Activated T-helper 2 cell treated with anti-CD3 and anti-CD28 coated beads, Interferon-gamma antibody, Interleukin-2, Interleukin-4, amounts not matched to agents 10 μg/mL and 5 μg/mL and 100 μg/mL, durations not matched to agents 14 hours and 24 hours and 36 hours (primary cell): ENCODE measurements around the gene OR4C45. TPM values are rescaled to one million over a fixed set of nuclear protein-coding genes. Genes with fewer than 3 reads are reported as not detected.
"Not testable (repeated sequence)": the region's sequence is repeated elsewhere in the genome, so short reads cannot be mapped to it uniquely, and the experiment has no call there.

Experiments
- DNase-seq: peaks from one replicate; pipeline ENCODE4 v3.0.0; 2021; ENCODE audit warnings: low spot score
- H3K27ac Mint-ChIP-seq: one replicate; pipeline ENCODE4 v1.8.0; 2021; ENCODE audit warnings: mixed read lengths
- H3K27me3 Mint-ChIP-seq: one replicate; pipeline ENCODE4 v1.8.0; 2021; ENCODE audit warnings: low read depth, mixed read lengths
- H3K36me3 Mint-ChIP-seq: one replicate; pipeline ENCODE4 v1.8.0; 2021; ENCODE audit warnings: low read depth, mixed read lengths
- H3K4me1 Mint-ChIP-seq: one replicate; pipeline ENCODE4 v1.8.0; 2021; ENCODE audit warnings: low read depth, mixed read lengths
- H3K4me3 Mint-ChIP-seq: one replicate; pipeline ENCODE4 v1.8.0; 2021; ENCODE audit warnings: low read depth, mild to moderate bottlenecking, moderate library complexity, mixed read lengths
- H3K9me3 Mint-ChIP-seq: one replicate; pipeline ENCODE4 v1.8.0; 2021; ENCODE audit warnings: mixed read lengths
- intact Hi-C: fragments of 100-400 bp; cut with micrococcal nuclease; formaldehyde crosslinking; loops from one replicate; pipeline ENCODE4 v1.15.1; 2023
- total RNA-seq: library from RNA; stranded (reverse); gene quantifications from 2 replicates; pipeline ENCODE4 v1.2.3, GENCODE V29; 2022

The OR4C45 gene
- not detected in 2 replicates for total RNA-seq

DNA sequence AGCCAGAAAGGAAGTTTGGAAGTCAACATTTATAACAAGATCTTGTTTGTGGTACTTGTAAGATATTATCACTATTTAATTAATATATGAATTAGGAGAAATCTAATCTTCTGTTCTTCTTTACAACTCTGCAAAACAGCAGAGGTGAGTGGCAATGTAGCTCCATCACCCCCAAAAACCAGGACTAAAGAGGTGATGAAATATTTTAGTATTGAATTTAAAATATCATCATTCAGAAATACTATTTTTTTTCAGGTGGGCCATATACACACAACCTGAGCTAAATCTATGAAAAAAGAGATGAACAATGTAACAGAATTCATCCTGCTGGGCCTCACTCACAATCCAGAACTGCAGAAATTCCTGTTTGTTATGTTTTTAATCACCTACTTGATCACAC, at the start of gene OR4C45:
OR4C45 (plus strand) TSS at position 301 of the 400 bp plus-strand sequence.
- no peaks in the 10 kb centered on the region for H3K27me3 Mint-ChIP-seq
- no peaks in the 10 kb centered on the region for H3K36me3 Mint-ChIP-seq
- no peak within 1 kb of the TSS for H3K4me3 Mint-ChIP-seq
- no peak for DNase-seq
- H3K4me1 Mint-ChIP-seq: no peaks in the 10 kb centered on the region
- no peak within 1 kb of the TSS for H3K27ac Mint-ChIP-seq
- intact Hi-C loops: no loop called here
- peaks cover 43% of the 10 kb centered on the region for H3K9me3 Mint-ChIP-seq

DNA sequence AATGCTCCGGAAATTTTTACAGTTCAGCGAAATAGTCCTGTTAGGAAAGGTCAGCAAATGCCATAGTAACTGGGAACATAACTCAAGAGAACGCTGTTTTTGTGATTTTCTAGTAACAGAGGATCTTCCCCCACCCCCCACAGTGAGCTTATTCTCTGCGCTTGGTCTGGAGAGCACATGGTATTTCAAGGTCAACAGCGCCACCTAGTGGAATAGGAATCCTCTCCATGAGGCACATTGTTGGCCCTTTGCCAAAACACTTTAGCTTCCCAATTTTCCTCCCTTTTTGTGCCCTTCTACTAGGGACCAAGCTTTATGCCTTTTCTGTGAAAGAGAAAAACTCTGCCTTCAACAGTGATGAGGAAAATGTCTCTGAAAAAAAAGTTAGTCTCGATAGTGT, 37.1 kb upstream of the OR4C45 start:
- no peak for DNase-seq
- intact Hi-C loops: no loop called here

DNA sequence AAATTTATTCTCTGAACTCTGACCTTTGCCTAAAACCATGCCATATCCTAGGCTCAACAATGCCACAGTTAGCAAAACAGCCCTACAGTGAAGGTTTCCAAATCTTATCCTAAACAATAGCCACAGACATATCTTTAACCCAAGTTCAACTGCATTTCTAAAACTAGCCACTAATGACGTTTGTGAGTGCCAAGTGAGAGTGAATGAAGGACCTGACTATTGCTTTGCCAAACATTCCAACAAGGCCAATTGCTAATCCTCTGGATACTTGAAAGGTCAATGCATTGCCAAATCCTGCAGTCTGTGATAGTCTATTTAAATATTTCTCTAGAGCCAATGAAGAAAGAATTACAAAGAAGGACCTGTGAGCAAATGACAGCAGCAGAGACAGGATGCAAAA, 2.5 kb upstream of the OR4C45 start:
- Mint-ChIP-seq H3K27ac (no peak overlapping the region), H3K27me3 (no peaks in the 10 kb centered on the region), H3K4me1 (no peaks in the 10 kb centered on the region), H3K9me3 (peaks cover 51% of the 10 kb centered on the region), H3K36me3 (no peaks in the 10 kb centered on the region), H3K4me3 (no peak overlapping the region)
- DNase-seq: no peak
- intact Hi-C loops: no loop called here

More for the DNA sequence above, 37.1 kb upstream of the OR4C45 start:
- H3K9me3 Mint-ChIP-seq: peaks cover 6% of the 10 kb centered on the region
- H3K4me3 Mint-ChIP-seq: no peak overlapping the region
- H3K27ac Mint-ChIP-seq: no peak overlapping the region
- H3K36me3 Mint-ChIP-seq: no peaks in the 10 kb centered on the region
- no peaks in the 10 kb centered on the region for H3K27me3 Mint-ChIP-seq
- no peaks in the 10 kb centered on the region for H3K4me1 Mint-ChIP-seq

DNA sequence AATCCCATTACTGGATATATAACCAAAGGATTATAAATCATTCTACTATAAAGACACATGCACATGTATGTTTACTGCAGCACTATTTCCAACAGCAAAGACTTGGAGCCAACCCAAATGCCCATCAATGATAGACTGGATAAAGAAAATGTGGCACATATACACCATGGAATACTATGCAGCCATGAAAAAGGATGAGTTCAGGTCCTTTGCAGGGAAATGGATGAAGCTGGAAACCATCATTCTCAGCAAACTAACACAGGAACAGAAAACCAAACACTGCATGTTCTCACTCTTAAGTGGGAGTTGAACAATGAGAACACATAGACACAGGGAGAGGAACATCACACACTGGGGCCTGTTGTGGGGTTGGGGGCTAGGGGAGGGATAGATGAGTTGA, 3.6 kb downstream of the OR4C45 start:
- DNase-seq, H3K27ac Mint-ChIP-seq, H3K4me1 Mint-ChIP-seq, H3K4me3 Mint-ChIP-seq, H3K36me3 Mint-ChIP-seq, intact Hi-C loops, H3K27me3 Mint-ChIP-seq: not testable (repeated sequence)
- peaks cover 45% of the 10 kb centered on the region for H3K9me3 Mint-ChIP-seq

DNA sequence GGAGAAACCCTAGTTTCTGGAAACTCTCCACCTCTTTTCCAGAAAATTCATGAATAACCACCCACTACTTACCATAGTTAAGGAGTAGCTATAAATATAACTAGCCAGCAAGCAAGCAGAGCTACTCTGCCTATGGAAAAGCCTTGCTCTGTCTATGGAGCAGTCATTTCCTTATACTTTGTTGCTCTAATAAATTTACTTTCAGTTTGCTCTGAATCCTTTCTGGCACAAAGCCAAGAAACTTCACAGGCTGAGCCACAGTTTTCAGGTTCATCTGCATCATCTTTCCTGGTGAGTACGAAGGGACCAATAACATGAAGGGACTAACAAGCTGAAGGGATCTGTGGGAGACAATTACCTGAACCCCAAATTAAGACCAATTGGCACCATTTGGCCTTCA, 4.6 kb downstream of the OR4C45 start:
- intact Hi-C loops: no loop called here
- Mint-ChIP-seq H3K27ac (no peak overlapping the region), H3K27me3 (no peaks in the 10 kb centered on the region)

DNA sequence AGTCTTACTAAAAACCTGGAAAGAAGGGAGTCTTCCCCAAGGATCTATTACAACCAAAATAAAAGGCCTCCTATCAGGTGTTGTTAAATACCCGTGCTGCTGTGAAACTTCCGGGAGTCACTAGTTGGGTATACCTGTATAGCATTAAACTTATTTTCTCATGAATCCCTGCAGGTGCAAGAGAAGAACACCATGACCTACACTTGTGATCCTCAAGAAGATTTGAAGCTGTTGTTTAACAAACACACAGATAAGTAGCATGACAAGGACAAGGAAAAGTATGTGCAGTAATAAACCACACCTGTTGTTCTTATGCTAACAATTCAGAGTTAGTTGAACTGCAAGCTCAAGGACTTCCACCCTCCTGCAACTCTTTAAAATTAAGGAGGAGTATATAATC, 12.0 kb downstream of the OR4C45 start:
- no peak overlapping the region for H3K4me3 Mint-ChIP-seq
- peaks cover 20% of the 10 kb centered on the region for H3K9me3 Mint-ChIP-seq
- H3K36me3 Mint-ChIP-seq: no peaks in the 10 kb centered on the region
- no peak for DNase-seq
- intact Hi-C loops: no loop called here
- H3K4me1 Mint-ChIP-seq: no peaks in the 10 kb centered on the region
- H3K27me3 Mint-ChIP-seq: no peaks in the 10 kb centered on the region
- no peak overlapping the region for H3K27ac Mint-ChIP-seq

More for the DNA sequence above, 4.6 kb downstream of the OR4C45 start:
- Mint-ChIP-seq H3K4me3 (no peak overlapping the region), H3K9me3 (peaks cover 44% of the 10 kb centered on the region), H3K36me3 (no peaks in the 10 kb centered on the region), H3K4me1 (no peaks in the 10 kb centered on the region)
- DNase-seq: no peak

DNA sequence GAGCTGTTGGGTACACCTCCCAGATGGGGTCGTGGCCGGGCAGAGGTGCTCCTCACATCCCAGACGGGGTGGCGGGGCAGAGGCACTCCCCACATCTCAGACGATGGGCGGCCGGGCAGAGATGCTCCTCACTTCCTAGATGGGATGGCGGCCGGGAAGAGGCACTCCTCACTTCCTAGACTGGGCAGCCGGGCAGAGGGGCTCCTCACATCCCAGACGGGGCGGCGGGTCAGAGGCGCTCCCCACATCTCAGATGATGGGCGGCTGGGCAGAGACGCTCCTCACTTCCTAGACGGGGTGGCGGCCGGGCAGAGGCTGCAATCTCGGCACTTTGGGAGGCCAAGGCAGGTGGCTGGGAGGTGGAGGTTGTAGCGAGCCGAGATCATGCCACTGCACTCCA, 30.4 kb downstream of the OR4C45 start:
- H3K4me1 Mint-ChIP-seq, H3K27me3 Mint-ChIP-seq, H3K36me3 Mint-ChIP-seq, intact Hi-C loops, H3K4me3 Mint-ChIP-seq, H3K27ac Mint-ChIP-seq, DNase-seq: not testable (repeated sequence)
- H3K9me3 Mint-ChIP-seq: peaks cover 24% of the 10 kb centered on the region

DNA sequence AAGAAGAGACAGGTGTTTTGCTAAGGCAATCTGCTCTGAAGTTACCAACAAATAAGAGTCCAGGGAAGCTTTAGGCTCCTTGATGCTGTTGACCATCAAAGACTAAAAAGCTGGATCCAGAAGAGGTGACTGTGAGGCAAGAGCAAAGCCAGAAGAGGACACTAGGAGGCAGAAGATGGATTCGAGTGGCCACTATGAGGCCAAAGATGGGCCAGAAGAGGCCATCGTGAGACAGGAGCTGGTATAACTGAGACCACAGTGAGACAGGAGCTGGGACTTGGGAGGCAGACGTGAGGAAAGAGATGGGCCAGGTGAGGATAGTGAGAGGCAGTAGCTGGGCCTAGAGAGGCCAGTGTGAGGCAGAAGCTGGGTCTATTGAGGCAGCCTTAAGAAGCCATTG, 37.7 kb downstream of the OR4C45 start:
- no peaks in the 10 kb centered on the region for H3K4me1 Mint-ChIP-seq
- H3K27me3 Mint-ChIP-seq: no peaks in the 10 kb centered on the region
- H3K4me3 Mint-ChIP-seq: no peak overlapping the region
- intact Hi-C loops: no loop called here
- no peaks in the 10 kb centered on the region for H3K36me3 Mint-ChIP-seq
- H3K27ac Mint-ChIP-seq: no peak overlapping the region
- H3K9me3 Mint-ChIP-seq: peaks cover 70% of the 10 kb centered on the region
- DNase-seq: no peak

DNA sequence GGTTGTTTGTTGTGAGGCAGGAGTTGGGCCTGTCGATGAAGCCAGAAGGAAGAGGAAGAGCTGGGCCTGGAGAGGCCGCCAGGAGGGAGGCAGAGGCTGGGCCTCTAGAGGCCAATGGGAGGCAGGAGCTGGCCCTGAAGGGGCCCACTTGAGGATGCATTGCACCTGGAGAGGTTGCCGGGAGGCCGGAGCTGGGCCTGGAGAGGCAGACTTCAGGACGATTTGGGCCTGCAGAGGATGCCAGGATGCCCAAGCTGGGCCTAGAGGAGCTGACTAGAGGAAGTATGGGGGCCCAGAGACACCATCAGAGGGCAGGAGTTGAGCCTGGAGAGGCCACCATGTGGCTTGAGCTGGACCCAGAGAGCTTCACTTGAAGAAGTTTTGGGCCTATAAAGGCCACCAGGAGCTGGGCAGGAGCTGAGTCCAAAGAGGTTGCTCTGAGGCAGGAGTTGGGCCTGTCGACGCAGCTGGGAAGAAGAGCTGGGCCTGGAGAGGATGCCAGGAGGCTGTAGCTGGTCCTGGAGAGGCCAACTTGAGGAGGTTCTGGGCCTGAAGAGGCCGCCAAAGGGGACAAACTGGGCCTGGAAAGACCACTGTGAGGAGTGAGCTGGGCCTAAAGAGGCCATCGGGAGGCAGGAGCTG, 39.0 kb downstream of the OR4C45 start:
- Mint-ChIP-seq H3K27ac (no peak overlapping the region), H3K27me3 (no peaks in the 10 kb centered on the region), H3K4me1 (no peaks in the 10 kb centered on the region), H3K9me3 (peaks cover 66% of the 10 kb centered on the region), H3K4me3 (no peak overlapping the region), H3K36me3 (no peaks in the 10 kb centered on the region)
- no peak for DNase-seq
- intact Hi-C loops: no loop called here

DNA sequence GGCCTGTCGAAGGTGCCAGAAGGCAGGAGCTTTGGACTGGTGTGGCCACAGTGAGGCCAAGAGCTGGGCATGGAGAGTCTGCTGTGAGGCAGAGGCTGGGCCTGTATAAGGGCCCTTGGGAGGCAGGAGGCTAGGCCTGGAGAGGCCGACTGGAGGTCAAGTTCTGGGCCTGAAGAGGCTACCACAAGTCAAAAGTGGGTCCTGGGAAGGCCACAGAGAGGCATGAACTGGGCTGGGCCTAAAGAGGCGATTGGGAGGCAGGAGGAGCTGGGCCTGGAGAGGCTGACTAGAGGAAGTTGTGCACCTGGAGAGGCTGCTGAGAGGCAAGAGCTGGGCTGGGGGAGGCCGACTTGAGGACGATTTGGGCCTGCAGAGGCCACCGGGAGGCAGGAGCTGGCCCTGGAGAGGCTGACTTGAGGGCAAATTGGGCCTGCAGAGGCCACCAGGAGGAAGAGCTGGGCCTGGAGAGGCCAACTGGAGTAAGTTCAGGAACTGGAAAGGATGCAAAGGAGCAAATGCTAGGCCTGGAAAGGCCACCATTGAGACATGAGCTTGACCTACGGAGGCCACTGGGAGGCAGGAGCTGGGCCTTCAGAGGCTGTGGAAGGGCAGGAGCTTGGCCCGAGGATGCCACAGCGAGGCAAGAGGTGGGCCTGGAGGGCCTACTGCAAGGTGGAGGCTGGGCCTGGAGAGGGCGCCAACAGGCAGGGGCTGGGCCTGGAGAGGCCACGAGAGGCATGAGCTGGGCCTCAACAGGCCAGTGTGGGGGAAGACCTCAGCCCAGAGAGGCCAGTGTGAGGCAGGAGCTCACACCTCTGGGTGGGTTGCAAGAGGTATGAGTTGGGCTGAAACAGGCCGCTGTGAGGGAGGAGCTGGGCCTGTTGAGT, 39.8 kb downstream of the OR4C45 start:
- H3K4me1 Mint-ChIP-seq: no peaks in the 10 kb centered on the region
- H3K36me3 Mint-ChIP-seq: no peaks in the 10 kb centered on the region
- H3K4me3 Mint-ChIP-seq: no peak overlapping the region
- H3K27ac Mint-ChIP-seq: no peak overlapping the region
- peaks cover 72% of the 10 kb centered on the region for H3K9me3 Mint-ChIP-seq
- intact Hi-C loops: no loop called here
- no peaks in the 10 kb centered on the region for H3K27me3 Mint-ChIP-seq
- DNase-seq: no peak

DNA sequence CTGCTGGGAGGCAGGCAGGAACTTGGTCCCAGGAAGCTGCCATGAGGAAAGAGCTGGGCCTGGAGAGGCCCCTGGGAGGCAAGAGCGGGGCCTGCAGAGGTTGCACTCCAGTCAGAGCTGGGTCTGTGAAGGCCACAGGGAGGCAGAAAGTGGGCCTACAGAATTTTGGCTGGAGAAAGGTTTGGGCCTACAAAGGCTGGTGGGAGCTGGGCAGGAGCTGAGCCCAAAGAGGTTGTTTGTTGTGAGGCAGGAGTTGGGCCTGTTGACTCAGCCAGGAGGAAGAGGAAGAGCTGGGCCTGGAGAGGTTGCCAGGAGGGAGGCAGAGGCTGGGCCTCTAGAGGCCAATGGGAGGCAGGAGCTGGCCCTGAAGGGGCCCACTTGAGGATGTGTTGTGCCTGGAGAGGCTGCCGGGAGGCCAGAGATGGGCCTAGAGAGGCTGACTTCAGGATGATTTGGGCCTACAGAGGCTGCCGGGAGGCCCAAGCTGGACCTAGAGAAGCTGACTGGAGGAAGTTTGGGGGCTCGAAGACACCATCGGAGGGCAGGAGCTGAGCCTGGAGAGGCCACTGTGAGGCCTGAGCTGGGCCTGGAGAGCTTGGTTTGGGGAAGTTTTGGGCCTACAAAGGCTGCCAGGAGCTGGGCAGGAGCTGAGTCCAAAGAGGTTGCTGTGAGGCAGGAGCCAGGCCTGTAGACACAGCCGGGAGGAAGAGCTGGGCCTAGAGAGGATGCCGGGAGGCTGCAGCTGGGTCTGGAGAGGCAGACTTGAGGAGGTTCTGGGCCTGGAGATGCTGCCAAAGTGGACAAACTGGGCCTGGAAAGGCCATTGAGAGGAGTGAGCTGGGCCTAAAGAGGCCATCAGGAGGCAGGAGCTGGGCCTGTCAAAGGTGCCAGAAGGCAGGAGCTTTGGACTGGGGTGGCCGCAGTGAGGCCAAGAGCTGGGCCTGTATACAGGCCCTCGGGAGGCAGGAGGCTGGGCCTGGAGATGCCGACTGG, 40.7 kb downstream of the OR4C45 start:
- intact Hi-C loops: no loop called here
- H3K4me1 Mint-ChIP-seq: no peaks in the 10 kb centered on the region
- H3K4me3 Mint-ChIP-seq: no peak overlapping the region
- DNase-seq: no peak
- no peaks in the 10 kb centered on the region for H3K36me3 Mint-ChIP-seq
- peaks cover 80% of the 10 kb centered on the region for H3K9me3 Mint-ChIP-seq
- no peak overlapping the region for H3K27ac Mint-ChIP-seq
- no peaks in the 10 kb centered on the region for H3K27me3 Mint-ChIP-seq

DNA sequence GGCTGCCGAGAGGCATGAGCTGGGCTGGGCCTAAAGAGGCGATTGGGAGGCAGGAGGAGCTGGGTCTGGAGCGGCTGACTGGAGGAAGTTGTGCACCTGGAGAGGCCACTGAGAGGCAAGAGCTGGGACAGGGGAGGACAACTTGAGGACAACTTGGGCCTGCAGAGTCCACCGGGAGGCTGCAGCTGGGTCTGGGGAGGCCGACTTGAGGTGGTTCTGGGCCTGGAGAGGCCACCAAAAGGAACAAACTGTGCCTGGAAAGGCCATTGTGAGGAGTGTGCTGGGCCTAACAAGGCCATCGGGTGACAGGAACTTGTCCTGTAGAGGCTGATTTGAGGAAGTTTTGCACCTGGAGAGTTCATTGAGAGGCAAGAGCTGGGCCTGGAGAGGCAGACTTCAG, 41.5 kb downstream of the OR4C45 start:
- no peak overlapping the region for H3K27ac Mint-ChIP-seq
- DNase-seq: no peak
- no peaks in the 10 kb centered on the region for H3K27me3 Mint-ChIP-seq
- no peaks in the 10 kb centered on the region for H3K36me3 Mint-ChIP-seq
- intact Hi-C loops: no loop called here
- no peaks in the 10 kb centered on the region for H3K4me1 Mint-ChIP-seq
- peaks cover 75% of the 10 kb centered on the region for H3K9me3 Mint-ChIP-seq
- no peak overlapping the region for H3K4me3 Mint-ChIP-seq
